Measurements from ENCODE around the gene STMND1. TPM values are rescaled to one million over a fixed set of nuclear protein-coding genes. Genes with fewer than 3 reads are reported as not detected.

Gene STMND1
- total and polyA plus RNA-seq, 2 of the 8 experiments (the other 6 are each of a cell fraction or from before 2014, with no cell fraction given): not detected

DNA sequence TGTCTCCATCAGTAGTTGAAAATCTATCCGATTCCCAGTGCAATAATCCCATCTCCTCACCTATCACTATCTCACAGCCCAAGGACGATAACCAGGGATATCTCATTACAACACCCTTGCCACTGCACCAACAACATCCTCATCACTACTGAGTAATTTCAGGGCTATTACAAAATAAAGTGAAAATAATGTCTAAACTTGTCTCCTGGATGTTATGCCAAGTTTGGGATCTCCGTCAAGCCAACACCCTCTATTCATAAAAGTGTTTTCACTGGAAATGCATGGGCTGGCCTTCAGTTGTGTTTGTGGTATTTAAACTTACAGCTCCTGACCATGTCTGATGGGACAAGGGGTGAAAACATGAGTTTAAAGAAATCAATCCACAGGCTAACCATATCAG, 42.0 kb upstream of the STMND1 start:
- Histone ChIP-seq H2AK5ac (ENCODE audit: low read depth, low read length) (no peak overlapping the region), H3K9me3 (ENCODE audit: insufficient read depth in 2 of 2, low read depth in 1 of 2, low read length in 1 of 2) (no peaks in the 10 kb centered on the region), H3K4ac (replicated peaks; ENCODE audit: insufficient read length, low read depth, low read length) (no peak overlapping the region), H3K79me2 (ENCODE audit: control insufficient read depth in 1 of 2, insufficient read depth in 2 of 2, low read length in 2 of 2) (no peaks in the 10 kb centered on the region), H3K18ac (ENCODE audit: extremely low read depth, low read length) (no peak overlapping the region), H3K23me2 (ENCODE audit: low read depth, low read length) (no peaks in the 10 kb centered on the region), H4K8ac (ENCODE audit: extremely low read depth, insufficient read depth, low read length) (no peak overlapping the region), H3K14ac (ENCODE audit: insufficient read length) (no peak overlapping the region), H3K27ac (ENCODE audit: low read depth, low read length) (no peak overlapping the region), H3K56ac (replicated peaks; ENCODE audit: insufficient read length, low read depth, low read length) (no peak overlapping the region), H2BK5ac (ENCODE audit: low read depth, low read length) (no peak overlapping the region), H4K91ac (replicated peaks; ENCODE audit: insufficient read length, low read length) (no peak overlapping the region), H3K9ac (replicated peaks in 1 of 4; ENCODE audit: extremely low read depth in 1 of 4, low read depth in 3 of 4, low read length in 3 of 4) (no peak overlapping the region), H3K36me3 (ENCODE audit: control insufficient read depth in 2 of 4, insufficient read depth in 4 of 4, low read length in 3 of 4) (no peaks in the 10 kb centered on the region; a peak in 1 of 8 replicates), H2AFZ (ENCODE audit: low read length) (no peak overlapping the region), H2BK12ac (ENCODE audit: low read depth, low read length) (no peak overlapping the region), H2BK120ac (replicated peaks; ENCODE audit: low read depth, low read length) (no peak overlapping the region), H4K5ac (ENCODE audit: insufficient read length, low read depth, low read length) (no peak overlapping the region), H3K27me3 (replicated peaks in 1 of 4; ENCODE audit: control insufficient read depth in 3 of 4, extremely low read depth in 1 of 4, insufficient read depth in 3 of 4, low read length in 3 of 4) (no peaks in the 10 kb centered on the region), H3K4me1 (replicated peaks in 1 of 4; ENCODE audit: control insufficient read depth in 3 of 4, insufficient read depth in 4 of 4, low read length in 3 of 4) (no peaks in the 10 kb centered on the region), H3K4me3 (ENCODE audit: extremely low read depth in 1 of 4, insufficient read depth in 2 of 4, low read depth in 3 of 4, low read length in 4 of 4) (no peak overlapping the region), H3K79me1 (ENCODE audit: low read depth, low read length) (no peaks in the 10 kb centered on the region), H3K23ac (ENCODE audit: insufficient read length) (no peak overlapping the region), H2BK15ac (ENCODE audit: low read length) (no peak overlapping the region), H2BK20ac (ENCODE audit: low read length) (no peak overlapping the region), H3K4me2 (ENCODE audit: insufficient read depth in 1 of 2, low read depth in 2 of 2, low read length in 2 of 2) (no peak overlapping the region), H4K20me1 (replicated peaks in 1 of 2; ENCODE audit: control insufficient read depth in 1 of 2, insufficient read depth in 2 of 2, low read length in 2 of 2) (no peaks in the 10 kb centered on the region)
- CTCF ChIA-PET (ENCODE audit: partially characterized antibody): interaction anchor here (1.9 kb wide), 1 partner anchor 13 kb away, joined by 7 read pairs; no protein-coding TSS in a partner anchor
- whole genome bisulfite sequencing, 2 experiments (ENCODE audit: extremely low coverage in 1 of 2, insufficient coverage in 1 of 2, insufficient read length in 1 of 2, insufficient replicate concordance in 2 of 2, low coverage in 1 of 2, low lambda C conversion rate in 2 of 2, missing lambda C conversion rate in 1 of 2): 94% methylated on average over 3 of the region's 3 CpGs; no CpG with 5 or more reads in 1 of the 2 experiments
- POLR2A ChIA-PET (ENCODE audit: partially characterized antibody): no interaction called here
- no peak for FAIRE-seq
- DNase-seq (ENCODE audit: low read depth in 1 of 2, low spot score in 2 of 2): no peak
- no peak for TF ChIP-seq CBX8 (IDR thresholded peaks at IDR 0.05; ENCODE audit: borderline replicate concordance, low read depth, low read length)
- no peak for TF ChIP-seq EZH2 (IDR thresholded peaks at IDR 0.05; ENCODE audit: low read depth, low read length, severe bottlenecking)
- TF ChIP-seq TAF1 (IDR thresholded peaks at IDR 0.05; ENCODE audit: low read depth, low read length): no peak
- TF ChIP-seq, protein P1, sequence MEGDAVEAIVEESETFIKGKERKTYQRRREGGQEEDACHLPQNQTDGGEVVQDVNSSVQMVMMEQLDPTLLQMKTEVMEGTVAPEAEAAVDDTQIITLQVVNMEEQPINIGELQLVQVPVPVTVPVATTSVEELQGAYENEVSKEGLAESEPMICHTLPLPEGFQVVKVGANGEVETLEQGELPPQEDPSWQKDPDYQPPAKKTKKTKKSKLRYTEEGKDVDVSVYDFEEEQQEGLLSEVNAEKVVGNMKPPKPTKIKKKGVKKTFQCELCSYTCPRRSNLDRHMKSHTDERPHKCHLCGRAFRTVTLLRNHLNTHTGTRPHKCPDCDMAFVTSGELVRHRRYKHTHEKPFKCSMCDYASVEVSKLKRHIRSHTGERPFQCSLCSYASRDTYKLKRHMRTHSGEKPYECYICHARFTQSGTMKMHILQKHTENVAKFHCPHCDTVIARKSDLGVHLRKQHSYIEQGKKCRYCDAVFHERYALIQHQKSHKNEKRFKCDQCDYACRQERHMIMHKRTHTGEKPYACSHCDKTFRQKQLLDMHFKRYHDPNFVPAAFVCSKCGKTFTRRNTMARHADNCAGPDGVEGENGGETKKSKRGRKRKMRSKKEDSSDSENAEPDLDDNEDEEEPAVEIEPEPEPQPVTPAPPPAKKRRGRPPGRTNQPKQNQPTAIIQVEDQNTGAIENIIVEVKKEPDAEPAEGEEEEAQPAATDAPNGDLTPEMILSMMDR (IDR thresholded peaks at IDR 0.05; ENCODE audit: control extremely low read depth in 1 of 3, insufficient read depth in 1 of 3, low read depth in 1 of 3, low read length in 3 of 3): no peak
- no peak for TF ChIP-seq JUN (IDR thresholded peaks at IDR 0.05; ENCODE audit: low read depth, low read length)
- no peak for TF ChIP-seq POU5F1 (IDR thresholded peaks at IDR 0.05; ENCODE audit: low read depth, low read length)
- TF ChIP-seq, protein P2, sequence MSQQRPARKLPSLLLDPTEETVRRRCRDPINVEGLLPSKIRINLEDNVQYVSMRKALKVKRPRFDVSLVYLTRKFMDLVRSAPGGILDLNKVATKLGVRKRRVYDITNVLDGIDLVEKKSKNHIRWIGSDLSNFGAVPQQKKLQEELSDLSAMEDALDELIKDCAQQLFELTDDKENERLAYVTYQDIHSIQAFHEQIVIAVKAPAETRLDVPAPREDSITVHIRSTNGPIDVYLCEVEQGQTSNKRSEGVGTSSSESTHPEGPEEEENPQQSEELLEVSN (IDR thresholded peaks at IDR 0.05): no peak
- TF ChIP-seq GABPA (IDR thresholded peaks at IDR 0.05; ENCODE audit: borderline replicate concordance, insufficient read depth, low read length): no peak
- TF ChIP-seq GTF2F1 (IDR thresholded peaks at IDR 0.05; ENCODE audit: borderline replicate concordance, low read depth, low read length): no peak
- TF ChIP-seq SAP30 (IDR thresholded peaks at IDR 0.05; ENCODE audit: insufficient read depth, insufficient replicate concordance, low read length): no peak
- no peak for TF ChIP-seq KDM1A (IDR thresholded peaks at IDR 0.05; ENCODE audit: borderline replicate concordance, low read length)

Data from H1 (cell line).